Activated effector memory CD4-positive, alpha-beta T cell treated with Interleukin-2 at 50 U/mL for 16 hours (primary cell): ENCODE measurements around the gene GALNS.

Experiments
- DNase-seq: peaks from one replicate; pipeline ENCODE4 v3.0.0-alpha.2; 2020

GALNS gene

DNA sequence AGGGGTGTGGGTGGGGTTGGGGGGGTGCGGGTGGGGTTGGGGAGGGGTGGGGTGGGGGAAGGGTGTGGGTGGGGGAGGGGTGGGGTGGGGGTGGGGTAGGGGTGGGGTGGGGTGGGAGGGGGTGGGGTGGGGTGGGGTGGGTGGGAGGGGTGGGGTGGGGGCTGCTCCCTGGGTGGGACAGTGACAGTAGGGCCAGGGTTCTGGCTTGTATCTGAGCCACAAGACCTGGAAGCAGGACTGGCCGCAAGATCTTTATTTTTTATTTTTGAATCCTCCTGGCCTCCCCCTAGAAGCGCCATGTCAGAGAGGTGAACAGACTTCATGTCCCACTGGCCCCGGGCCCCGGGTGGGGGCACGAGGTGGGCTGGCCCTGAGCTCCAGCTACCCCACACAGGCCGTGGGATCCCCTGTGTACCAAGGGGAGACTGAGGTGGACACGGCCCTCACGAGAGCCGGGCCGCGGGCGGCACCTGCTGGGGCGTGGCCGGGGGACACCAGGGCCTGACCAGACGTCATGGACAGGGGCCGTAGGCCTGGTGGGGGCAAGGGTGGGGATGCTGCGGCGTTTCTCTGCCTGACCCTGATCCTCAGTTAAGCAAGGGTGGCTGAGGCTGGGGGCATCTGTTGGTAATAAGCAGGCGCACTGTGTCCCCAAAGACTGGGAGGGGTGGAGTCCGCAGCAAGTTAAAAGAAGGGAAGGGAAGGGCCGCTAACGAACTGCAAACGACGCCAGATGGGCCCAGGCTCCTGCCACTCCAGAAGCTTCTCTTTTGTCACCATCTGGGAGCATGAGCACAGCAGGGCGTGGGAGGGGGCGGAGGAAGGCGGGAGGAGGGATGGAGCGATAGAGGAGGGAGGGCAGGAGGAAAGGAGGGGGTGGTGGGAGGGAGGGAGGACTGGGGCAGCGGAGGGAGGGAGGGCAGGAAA, 32.0 kb upstream of the GALNS start:
- DNase-seq = no peak

DNA sequence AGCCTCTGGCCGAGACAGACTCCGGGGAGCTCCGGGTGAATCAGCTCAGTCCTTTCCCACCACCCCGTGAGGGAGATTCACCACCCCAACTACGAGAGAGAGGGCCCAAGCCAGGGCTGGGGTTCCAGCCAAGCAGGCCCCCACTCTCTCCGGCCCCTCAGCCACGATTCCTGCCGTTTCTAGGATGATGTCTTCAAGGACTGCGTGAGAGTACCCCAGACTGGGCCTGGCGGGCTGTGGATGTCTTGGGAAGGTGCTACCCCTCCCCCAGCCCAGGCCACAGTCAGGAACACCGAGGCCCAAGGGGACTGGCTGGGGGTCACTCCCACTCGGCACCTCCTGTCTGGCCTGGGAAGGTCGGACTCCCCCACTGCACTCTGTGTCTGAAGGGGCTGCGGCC, 31.3 kb upstream of the GALNS start:
- no peak for DNase-seq

DNA sequence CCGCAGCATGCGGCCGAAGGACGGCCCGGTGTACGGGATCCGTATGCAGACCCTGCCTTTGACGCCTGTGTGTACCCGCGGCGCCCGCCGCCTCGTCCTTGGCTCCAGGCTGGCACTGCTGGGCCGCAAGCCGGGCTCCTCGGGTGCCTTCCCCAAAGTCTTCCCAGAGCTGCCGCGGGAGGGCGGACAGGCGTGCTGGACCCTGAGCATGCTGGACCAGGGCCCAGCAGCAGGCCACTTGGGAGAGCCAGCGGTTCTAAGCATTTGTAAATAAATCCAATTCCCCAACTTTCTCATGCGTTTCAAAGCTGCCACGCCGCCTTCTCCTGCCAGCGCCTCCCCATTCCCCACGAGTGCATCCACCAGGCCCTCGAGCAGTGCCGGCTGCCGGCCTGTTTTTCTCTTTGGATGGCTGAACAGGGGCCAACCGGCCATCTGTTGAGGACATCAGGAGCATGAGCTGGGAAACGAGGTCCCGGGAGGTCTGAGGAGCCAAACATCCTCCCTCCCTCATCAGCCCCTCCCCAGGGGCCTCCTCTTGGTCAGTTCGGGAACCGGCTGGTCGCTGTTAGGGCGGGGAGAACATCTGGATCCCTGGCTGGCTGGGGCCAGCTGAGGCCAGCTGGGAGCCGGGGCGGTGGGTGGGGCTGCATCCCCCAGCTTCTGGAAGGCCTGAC, 30.2 kb upstream of the GALNS start:
- no peak for DNase-seq

DNA sequence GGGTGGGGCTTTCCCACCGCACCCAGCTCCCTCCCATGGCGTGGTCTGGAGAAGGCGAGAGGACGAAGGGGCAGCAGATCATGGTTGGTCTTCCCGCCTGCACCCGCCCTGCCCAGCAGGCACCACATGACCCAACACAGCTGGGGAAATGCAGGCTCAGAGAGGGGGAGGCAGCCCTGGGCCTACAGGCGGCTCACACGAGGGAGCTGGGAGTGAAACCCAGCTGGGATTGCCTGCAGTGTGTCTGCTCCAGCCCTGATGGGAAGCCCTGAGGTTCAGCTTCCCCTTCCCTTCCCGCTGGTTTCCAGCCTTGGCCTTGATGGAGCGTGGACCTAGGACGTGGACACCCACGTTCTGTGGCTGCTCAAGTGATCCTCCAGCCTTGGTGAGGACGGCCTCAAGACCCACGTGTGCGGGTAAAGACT, 29.7 kb upstream of the GALNS start:
- no peak for DNase-seq

DNA sequence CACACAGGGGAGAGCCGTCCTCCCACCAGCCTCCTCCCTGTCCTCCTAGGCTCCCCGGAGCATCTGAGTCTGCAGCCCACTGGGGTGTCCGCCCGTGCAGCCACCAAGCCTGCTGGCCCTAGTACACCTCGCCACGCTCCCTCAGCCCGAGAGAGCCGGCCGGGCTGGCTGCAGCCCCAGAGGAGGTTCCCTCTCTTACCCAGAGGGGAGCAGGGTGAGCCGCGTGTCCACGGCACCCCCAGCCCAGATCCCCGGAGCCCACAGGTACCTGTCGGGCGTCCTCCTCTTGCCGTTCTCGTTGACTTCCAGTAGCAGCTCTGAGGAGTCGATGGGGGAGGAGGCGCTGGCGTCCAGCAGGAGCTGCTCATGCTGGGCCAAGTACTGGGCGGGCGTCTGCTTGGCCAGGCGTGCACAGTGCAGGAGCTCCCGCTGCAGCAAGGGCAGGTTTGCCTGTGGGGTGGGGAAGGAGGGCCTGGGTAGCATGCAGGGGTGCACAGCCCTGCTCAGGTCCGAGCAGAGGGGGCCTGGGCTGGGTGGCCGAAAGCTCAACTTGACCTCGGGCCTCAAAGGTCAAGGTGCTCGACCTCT, 29.0 kb upstream of the GALNS start:
- no peak for DNase-seq

DNA sequence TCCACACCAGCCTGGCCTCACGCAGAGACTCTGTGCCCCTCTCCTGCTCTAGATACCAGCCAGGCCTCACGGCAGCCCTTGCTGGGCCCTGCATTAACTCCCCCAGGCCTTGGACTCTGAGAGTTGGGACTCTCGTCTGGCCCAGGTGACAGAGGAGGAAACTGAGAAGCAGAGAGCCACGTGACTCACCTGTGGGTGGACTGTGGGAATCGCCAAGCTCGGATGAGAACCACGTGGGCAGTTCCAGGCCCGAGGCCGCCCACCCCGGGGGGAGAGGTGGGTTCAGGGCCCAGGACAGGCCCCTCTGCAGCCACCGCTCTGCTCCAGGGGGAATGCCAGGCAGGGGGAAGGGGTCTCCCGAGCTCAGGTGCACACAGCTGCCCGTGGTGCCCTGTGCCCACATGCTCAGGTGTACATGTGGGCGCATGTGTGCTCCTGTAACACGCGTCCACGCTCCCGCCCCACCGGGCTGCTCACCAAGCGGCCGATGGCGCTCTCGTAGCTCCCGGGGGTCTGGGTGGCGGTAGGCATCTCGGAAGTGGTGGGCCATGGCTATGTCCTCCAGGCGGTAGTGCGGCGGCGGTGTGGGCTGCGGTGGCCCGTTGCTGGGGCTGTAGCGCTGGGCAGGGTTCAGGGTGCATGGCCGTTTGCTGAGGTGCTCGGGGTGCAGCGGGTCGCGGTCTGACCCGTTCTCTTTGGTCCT, 28.0 kb upstream of the GALNS start:
- DNase-seq = no peak

DNA sequence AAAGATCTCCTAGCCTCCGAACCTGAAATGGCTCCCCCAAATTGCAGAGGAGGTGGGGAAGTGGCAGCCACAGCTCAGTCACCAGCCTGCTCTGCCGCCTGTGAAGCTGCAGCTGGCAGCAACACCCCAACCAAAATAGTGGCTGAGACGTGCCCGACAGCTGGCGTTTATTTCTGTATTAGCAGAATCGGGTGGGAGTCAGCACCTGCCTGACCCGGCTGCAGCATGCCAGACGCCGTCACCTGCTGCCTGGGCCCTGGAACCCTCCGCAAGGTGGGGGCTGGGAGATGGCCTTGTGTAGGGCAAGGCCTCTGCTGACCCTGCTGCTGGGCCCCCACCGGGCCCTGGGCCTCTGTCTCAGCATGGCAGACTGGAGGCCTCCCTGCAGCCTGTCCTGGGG, 27.2 kb upstream of the GALNS start:
- DNase-seq = no peak

DNA sequence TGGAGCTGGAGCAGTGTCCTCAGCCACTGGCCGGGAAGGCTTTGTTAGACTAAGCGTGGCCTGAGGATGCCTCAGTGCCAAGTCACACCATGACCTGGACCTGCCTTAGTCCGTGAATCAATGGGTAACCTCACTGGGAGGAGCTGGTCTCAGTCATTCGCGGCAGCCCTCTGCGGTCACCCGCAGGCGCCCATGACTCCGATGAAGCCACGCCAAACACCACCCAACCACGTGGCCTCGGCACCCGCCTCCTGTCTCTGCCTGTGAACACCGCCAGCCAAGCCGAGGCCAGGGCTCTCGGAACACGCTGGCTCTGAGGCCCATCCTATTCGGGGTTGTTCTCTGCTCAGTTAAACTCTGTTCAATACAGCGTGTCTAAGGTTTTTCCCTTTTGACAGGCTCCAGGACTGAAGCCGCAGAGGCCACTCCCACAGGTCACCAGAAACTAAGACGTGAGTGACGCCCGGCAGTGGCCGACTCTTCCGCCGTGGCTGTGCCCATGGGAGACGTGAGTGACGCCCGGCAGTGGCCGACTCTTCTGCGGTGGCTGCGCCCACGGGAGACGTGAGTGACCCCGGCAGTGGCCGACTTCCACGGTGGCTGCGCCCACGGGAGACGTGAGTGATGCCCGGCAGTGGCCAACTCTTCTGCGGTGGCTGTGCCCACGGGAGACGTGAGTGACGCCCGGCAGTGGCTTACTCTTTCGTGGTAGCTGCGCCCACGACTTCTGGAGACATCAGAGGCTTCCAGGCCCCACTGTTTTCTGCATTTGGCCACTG, 26.6 kb upstream of the GALNS start:
- no peak for DNase-seq

DNA sequence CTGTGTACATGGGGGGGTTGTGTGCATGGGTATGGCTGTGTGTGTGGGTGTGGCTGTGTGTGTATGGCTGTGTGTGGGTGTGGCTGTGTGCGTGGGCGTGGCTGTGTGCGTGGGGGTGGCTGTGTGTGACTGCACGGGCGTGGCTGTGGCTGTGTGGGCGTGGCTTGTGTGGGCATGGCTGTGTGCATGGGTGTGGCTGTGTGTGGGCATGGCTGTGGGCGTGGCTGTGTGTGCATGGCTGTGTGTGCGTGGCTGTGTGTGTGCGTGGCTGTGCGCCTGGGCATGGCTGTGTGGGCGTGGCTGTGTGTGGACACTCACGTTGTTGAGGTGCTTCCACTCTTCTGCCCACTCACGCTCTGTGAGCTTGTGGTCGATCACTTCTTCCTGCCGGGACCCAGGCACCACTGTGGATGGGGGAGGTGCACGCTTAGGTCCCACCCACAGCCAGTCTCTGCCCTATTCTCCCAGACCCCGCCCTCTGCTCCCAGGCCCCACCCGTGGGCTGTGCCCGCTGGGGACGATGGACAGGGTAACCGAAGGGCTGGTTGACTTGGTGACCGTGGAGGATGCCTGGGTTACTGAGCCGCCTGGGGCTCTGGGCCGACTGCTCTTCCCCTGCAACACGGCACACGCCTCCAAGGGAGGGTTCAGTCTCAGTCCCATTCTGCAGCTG, 25.7 kb upstream of the GALNS start:
- no peak for DNase-seq

DNA sequence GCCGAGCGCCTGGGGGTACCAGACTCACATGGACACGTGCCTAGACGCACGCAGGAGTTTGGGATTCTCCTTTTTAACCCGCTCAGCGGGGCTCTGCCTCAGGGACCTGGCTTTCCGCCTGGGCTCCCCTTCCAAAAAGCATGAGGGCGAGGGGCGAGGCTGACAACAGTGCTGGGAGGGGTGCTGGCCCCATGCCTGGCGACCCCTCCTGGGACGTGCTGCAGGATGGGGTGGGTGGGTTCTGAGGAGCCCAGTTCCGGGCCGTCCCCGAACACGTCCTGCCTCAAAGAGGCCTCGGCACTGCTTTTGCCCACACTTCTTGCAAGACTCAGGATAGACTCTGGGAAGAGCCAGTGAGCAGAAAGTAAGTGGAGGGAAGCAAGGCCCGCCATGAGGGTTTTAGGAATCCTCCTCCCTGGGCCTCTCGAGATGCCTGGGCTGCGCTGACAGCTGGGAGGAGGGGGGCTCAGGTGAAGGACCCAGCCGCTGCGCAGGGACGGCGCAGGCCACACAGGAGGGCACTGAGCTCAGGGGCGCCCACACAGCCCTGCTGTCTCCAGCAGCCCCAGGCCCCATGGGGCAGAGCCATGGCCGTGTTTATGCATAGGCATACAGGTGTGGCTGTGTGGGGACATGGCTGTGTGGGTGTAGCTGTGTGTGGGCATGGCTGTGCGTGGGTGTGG, 25.1 kb upstream of the GALNS start:
- no peak for DNase-seq

DNA sequence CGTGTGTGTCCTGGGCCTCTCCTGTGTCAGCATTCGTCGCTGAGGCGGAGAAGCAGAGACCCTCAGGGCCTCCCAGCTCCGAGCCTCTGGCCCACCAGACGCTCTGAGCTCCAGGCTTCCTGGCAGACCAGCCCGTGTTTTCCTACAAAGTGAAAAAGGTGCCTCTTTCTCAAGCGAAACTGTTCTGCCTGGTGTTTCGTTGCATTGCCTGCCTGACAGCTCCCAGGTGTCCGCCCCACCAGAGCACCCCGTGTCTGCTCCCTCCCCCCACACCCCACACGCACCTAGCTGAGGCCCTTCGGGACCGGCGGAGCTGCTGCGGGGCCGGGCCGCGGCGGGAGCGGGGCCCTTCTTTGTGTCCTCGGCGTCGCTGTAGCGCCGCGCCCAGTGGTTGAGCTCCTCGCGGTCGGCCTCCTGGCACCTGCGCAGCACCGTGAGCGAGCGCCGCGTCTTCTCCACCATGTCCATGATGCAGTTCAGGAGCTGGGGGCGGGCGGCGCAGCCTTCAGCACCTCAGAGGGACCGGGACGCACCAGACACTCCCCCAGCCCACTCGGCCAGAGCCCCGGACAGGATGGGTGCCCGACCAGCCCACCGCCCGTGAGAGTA, 24.4 kb upstream of the GALNS start:
- no peak for DNase-seq

DNA sequence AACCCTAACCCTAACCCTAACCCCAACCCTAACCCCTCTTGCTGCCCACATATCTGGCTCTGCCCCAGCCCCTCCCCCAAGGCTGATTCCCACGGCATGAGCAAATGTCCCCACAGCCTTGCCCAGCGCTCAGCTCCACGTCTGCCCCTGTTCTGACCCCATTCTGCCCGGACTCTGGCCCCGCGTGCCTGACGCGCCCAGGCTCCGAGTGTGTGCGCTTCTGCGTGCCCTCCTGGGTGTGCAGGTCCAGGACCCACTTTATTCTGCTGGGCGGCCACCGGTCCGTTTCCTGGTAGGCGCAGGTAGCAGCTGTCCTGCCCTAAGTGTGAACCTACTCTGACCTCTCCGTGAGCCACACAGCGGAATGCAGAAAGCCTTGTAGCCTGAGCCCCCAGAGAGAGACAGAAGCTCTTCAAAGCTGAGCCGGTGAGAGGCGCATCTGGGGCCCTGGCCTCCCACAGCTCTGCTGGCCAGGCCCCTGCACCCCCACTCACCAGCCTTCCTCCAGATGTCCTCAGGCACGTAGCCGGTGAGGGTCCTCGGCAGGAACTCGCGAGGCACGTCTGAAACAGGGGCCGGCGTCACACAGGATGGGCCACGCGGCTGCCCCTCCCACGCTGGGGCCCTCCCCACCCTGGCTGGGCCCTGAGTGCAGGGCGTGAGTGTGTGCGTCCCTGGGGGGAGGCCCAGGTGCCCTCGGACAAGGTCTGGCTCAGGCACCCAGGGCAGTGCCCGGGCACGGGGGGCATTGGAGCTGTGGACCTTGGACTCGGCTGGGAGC, 23.7 kb upstream of the GALNS start:
- no peak for DNase-seq

DNA sequence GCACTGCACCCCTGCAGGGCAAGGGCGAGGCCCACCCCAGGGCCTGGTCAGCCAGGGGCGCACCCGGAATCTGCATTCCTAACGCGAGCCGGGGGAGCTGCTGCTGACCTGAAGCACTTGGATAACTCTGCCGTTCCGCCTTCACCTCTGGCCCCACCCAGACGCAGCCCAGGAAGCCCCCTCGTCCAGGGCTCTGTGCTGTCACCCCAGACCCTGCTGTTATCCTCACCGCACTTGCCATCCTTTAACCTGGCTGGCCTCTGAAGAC, 23.0 kb upstream of the GALNS start:
- no peak for DNase-seq

DNA sequence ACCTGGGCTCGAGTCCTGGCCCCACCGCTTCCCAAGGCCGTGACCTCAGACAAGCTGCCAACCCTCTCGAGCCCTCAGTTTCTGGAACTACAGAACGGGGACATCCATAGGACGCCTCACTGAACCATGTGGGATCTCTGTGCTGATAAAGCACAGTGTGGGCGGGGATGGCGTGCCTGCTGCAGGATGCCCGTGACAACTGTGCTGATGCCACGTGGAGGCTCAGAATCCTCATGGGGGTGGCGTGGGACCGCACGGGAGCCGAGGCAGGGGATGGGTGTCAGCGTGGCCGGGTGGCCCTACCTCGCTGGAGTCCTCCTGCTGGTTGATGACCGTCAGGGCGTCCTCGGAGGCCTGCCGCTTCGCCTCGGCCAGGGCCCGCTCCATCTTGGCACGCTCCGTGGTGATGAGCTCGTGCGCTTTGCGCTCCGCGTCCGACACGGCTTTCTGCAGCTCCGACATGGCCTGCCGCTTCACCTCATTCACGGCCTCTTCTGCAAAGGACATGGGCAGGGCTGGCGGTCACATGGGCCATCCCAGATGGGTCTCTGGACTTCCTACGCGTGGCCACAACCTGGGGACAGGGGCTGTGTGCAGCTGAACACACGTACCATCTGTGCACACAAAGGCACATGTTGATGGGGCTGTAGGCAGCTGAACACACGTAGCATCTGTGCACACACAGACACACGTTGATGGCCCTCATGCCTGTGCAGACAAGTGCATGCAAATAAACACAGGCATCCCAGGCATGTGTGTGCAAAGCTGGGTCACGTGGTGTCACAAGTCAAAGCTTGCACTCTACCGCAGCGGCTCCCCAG, 22.4 kb upstream of the GALNS start:
- DNase-seq = no peak

DNA sequence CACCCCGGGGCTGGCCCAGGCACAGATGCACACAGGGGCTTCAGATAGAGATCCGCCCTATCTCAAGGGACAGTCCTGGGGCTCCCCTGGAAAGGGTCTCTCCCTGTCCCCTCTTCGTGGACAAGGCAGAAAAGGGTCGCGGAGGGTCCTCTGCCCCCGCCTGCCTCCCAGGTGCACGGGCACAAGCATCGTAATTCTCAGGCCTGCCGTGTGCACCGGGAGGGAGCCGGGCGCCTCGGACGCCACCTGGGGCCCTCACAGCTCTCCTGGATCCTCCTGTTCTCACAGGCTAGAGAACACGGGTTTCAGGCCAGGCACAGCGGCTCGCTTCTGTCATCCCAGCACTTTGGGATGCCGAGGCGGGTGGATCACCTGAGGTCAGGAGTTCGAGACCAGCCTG, 21.6 kb upstream of the GALNS start:
- DNase-seq = no peak

DNA sequence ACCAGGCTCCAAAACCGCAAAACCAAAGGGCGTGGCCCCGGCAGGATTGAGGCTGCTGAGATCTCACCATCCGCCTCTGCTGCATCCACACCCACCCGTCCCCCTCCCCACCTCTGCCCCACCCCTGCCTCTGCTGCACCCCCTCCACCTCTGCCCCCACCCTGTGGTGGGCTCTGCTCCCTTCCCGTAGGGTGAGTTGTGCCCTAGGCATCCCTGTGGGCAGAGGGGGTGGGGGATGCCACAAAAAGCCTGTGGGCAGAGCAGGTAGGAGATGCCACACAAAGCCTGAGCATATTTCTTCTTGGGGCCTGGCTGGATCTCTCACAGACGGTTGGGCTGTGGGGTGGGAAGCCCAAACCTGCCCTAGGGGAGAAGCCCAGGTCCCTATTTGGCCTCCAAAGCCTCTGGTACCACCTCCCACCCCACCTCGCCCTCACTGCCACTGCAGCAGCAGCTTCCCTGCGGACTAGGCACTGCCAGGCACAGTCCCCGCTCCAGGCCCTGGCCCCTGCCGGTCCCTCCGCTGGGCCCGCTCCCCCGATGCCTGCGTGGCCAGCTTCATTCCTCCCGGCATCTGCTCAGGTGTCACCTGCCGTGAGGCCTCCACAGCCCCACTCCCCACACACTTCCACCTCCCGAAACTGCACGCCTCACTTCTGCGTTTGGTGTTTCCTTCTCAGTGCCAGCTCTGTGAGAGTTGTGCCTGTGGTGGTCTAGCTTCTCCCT, 21.0 kb upstream of the GALNS start:
- no peak for DNase-seq

DNA sequence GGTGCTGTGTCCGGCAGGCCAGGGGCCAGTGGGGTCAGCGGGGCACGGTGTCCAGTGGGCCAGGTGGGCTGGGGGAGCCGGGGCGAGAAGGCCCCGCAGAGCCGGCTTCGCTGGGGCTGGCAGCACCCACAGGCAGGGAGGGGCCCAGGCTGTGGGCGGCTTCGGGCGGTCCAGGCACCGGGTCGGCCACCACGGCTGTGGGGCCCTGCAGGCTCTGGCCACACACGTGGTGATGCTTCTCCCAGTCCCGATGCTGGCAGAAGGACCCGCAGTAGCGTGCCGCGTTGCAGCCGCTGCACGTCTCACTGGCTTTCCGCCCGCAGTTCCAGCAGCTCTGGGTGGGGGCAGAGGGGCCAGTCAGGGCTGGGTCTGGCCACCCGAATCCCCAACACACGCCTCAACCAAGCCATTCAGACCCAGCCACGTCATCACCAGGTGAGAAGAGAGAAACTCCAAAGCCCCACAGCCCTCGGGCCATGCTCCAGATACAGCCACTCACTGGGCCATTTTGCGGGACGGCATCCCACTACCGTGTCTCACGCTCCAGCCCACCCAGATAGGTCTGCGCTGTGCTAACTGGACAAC, 20.3 kb upstream of the GALNS start:
- no peak for DNase-seq

DNA sequence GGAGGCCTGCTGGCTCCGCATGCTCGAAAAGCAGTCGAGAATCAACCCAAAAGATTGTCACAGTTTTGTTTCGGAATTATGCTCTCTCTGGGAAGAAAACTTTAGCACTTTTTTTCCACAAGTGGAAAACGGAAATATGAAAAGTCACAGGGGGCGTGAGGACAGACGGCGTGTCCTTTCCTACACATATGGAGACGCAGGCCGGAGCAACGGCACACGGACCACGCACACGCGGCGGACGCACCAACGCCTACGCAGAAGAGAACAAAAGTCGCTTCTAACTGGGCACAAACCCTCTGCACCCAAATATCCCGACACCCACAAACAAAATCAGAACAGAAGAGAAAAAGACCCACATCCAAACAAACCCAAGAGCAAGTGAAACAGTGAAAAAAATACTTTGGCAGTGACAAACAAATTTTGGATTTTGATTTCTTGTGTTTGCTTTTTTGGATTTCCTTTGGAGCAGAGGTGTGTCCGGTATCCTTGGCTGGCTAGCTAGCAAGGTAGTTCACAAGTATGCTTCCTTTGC, 19.0 kb upstream of the GALNS start:
- DNase-seq = no peak
